WERI-Rb-1 (cell line): ENCODE results near the gene RASAL2.
"Not testable (repeated sequence)": the region's sequence is repeated elsewhere in the genome, so short reads cannot be mapped to it uniquely, and the experiment has no call there.

Source experiments
- DNase-seq: peaks from one replicate; pipeline ENCODE4 v3.0.0-alpha.2; 2020
- H3K27ac ChIP-seq: fragments of 250-450 bp; sonication (Bioruptor Pico); 2 replicates; pipeline ENCODE4 v1.5.1; 2020; ENCODE audit warnings: mild to moderate bottlenecking, moderate library complexity
- H3K27me3 ChIP-seq: fragments of 250-450 bp; sonication (Bioruptor Pico); 2 replicates; pipeline ENCODE4 v1.5.1; 2021; ENCODE audit warnings: mild to moderate bottlenecking, low read depth, moderate library complexity; ENCODE audit not compliant: insufficient read depth, severe bottlenecking
- H3K36me3 ChIP-seq: fragments of 250-450 bp; sonication (Bioruptor Pico); 2 replicates; pipeline ENCODE4 v1.5.1; 2020; ENCODE audit warnings: mild to moderate bottlenecking, moderate library complexity
- H3K4me3 ChIP-seq: 2 replicates; pipeline ENCODE4 v1.5.1; 2011; ENCODE audit warnings: low read depth, mild to moderate bottlenecking, control low read depth, low read length
- H3K9me3 ChIP-seq: fragments of 250-450 bp; sonication (Bioruptor Pico); 2 replicates; pipeline ENCODE4 v1.5.1; 2021; ENCODE audit warnings: mild to moderate bottlenecking, moderate library complexity; ENCODE audit not compliant: severe bottlenecking
- CTCF ChIP-seq: IDR thresholded peaks from 2 replicates; pipeline ENCODE4 v1.5.1; 2011; ENCODE audit warnings: low read depth, mild to moderate bottlenecking, control low read depth, inconsistent platforms, low read length

The RASAL2 gene

GRCh38 chr1:178243119-178243518, 149.2 kb downstream of the RASAL2 start:
- TF ChIP-seq CTCF, result no peak
- no peak overlapping the region for H3K27ac ChIP-seq
- H3K9me3 ChIP-seq, result no peaks in the 10 kb centered on the region
- H3K27me3 ChIP-seq, result no peaks in the 10 kb centered on the region
- no peak for DNase-seq
- H3K36me3 ChIP-seq, result no peaks in the 10 kb centered on the region
- H3K4me3 ChIP-seq, result no peak overlapping the region

- no peaks in the 10 kb centered on the region for H3K36me3 ChIP-seq
- no peak for TF ChIP-seq CTCF
Observed at GRCh38 chr1:178243890-178244289, 150.0 kb downstream of the RASAL2 start.

GRCh38 chr1:178248284-178248683, 154.4 kb downstream of the RASAL2 start:
- not testable (repeated sequence) for DNase-seq, H3K36me3 ChIP-seq, H3K27me3 ChIP-seq, H3K27ac ChIP-seq, H3K9me3 ChIP-seq, H3K4me3 ChIP-seq

More at GRCh38 chr1:178243890-178244289, 150.0 kb downstream of the RASAL2 start:
- Histone ChIP-seq H3K9me3 (peaks cover 3% of the 10 kb centered on the region), H3K27ac (no peak overlapping the region), H3K4me3 (no peak overlapping the region), H3K27me3 (no peaks in the 10 kb centered on the region)
- DNase-seq, result no peak

- H3K27ac ChIP-seq, H3K4me3 ChIP-seq, DNase-seq, H3K9me3 ChIP-seq, H3K27me3 ChIP-seq, H3K36me3 ChIP-seq: not testable (repeated sequence)
Observed at GRCh38 chr1:178253581-178253980, 159.7 kb downstream of the RASAL2 start.

GRCh38 chr1:178254433-178254832, 160.5 kb downstream of the RASAL2 start:
- Histone ChIP-seq H3K36me3 (no peaks in the 10 kb centered on the region), H3K4me3 (no peak overlapping the region), H3K27me3 (no peaks in the 10 kb centered on the region), H3K27ac (no peak overlapping the region), H3K9me3 (no peaks in the 10 kb centered on the region)
- no peak for TF ChIP-seq CTCF
- no peak for DNase-seq

GRCh38 chr1:178258536-178258935, 164.6 kb downstream of the RASAL2 start:
- Histone ChIP-seq H3K27me3 (no peaks in the 10 kb centered on the region), H3K4me3 (no peak overlapping the region), H3K27ac (no peak overlapping the region), H3K9me3 (no peaks in the 10 kb centered on the region), H3K36me3 (no peaks in the 10 kb centered on the region)
- no peak for TF ChIP-seq CTCF
- no peak for DNase-seq

- H3K9me3 ChIP-seq, result no peaks in the 10 kb centered on the region
- no peak overlapping the region for H3K27ac ChIP-seq
- H3K4me3 ChIP-seq, result no peak overlapping the region
- no peaks in the 10 kb centered on the region for H3K27me3 ChIP-seq
- DNase-seq, result no peak
- H3K36me3 ChIP-seq, result no peaks in the 10 kb centered on the region
- no peak for TF ChIP-seq CTCF
Observed at GRCh38 chr1:178262120-178262500, 168.2 kb downstream of the RASAL2 start.
